Anterior cingulate cortex (tissue), 58 donors: ENCODE measurements around the gene TGFBI.
A peak's percentile ranks its signal among the peaks of the same experiment; 100 is the strongest.

ENCODE experiments used
- DNase-seq, 58 donors: peaks; one replicate each; lab custom pipeline; 2025; lab: John Stamatoyannopoulos, UW

The TGFBI gene

GRCh38 chr5:136060963-136061362 is 32.2 kb downstream of the TGFBI start:
- DNase-seq: no peak

DNA sequence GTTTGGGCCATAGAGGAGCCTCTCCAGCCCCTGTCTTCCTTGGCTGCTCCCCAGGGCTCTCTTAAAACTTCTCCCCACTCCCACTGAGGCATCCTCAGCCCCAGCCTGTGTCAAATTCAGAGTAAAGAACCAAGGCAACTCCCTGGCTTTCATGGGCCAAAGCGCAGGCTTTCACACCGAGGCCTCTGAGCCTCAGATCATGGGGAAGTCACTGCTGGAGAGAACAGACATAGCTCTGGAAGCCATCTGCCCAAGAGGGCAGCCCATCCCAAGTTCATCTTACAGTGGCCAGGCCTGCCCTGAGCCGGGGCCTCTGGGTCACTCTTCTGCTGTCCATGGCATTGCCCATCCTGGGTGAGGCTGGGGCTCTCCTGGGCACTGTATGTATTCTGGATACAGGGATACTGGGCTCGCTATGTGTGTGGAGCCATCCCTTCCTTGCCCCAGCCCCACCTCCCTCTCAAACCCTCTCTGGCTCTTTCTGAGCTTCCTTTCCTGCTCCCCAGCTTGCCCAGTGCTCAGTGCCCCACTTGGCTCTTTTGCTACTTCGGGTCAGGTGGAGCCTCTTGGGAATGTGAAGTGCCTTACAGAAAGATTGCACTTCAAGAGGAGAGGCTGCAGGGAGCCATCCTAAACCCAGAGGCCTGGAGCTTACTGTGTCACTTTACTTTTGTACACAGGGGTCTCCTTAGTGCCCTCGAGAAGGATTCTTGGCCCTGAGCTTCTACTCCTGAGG is 33.0 kb downstream of the TGFBI start:
- no peak for DNase-seq

DNA sequence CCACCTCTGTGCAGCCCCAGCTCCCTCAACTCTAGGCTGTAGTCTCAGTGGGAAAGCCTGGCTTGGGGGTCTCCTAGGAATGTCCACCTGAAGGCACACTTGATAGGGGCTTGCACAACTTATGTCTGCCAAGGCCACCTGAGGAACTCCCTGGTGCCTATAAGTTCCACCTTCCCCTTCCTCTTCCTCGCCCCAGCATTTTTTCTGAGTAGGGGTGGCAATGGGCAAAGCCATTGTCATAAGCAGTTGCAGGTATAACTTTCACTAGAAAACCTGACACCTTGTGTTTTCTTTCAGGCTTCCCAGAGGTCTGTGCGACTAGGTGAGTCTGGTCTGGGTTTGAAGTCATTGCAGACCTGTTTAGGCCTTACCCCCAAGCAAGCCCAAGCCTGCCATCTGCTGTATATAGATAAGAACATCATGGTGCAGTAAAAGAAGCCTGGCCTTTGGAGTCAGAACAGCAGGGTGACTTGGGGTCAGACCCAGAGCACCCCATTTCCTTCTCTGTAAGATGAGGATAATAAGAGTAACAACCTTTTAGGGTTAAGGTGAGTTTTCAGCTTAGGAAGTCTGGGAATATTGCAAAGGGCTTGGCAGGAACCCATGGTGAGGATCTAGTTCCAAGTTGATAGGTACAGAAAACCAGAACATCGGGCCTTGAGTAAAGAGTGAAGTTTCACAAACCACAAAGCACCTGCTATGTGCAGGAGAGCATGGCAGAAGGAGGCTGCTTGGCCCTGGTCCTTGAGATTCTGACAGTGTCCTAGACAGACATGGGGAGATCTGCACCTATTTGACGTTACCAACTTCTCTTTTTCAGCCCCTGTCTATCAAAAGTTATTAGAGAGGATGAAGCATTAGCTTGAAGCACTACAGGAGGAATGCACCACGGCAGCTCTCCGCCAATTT is 33.8 kb downstream of the TGFBI start:
- DNase-seq: no peak

- DNase-seq: no peak
Measured at GRCh38 chr5:136063778-136064465, 35.1 kb downstream of the TGFBI start.

DNA sequence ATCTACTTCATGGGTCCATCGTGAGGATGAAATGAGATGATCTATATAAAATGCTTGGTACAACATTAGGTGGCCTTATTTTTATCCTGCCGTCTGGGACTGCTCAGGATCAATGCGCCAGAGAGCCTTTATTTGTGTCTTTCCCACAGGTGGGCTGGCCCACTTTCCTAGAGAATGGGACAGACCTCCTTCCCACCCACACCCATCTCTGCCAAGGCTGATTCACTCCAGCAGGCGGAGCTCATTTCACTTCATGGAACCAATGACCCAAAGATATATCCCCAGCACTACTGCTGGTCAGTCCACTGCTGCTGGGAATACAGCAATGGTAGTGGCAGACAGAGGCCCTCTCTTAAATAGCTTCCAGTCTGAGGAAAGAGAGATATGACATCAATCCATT is 35.7 kb downstream of the TGFBI start:
- DNase-seq: no peak

DNA sequence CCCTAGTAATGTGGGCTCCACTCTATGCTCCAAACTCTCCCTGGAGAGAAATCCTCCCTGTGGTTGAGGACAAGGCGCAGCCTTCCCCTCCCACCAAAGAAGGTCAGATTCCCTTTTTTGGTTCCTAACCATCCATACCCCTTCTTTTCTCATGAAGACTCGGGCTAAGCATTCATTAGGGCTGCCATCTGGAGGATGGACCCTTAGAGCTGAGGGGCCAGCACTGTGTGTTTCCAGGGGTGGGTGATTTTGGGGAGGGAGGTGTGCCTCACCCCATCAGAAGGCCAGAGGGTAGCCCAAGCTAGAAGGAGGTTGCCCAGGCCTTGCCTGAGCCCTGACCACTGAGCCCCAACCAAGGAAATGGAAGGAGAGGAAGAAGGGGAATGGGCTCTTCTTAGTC is 36.8 kb downstream of the TGFBI start:
- DNase-seq: no peak

GRCh38 chr5:136066661-136067271 is 38.0 kb downstream of the TGFBI start:
- no peak for DNase-seq

GRCh38 chr5:136067422-136067821 is 38.6 kb downstream of the TGFBI start:
- no peak for DNase-seq

GRCh38 chr5:136070486-136071285 is 41.9 kb downstream of the TGFBI start:
- DNase-seq: no peak

DNA sequence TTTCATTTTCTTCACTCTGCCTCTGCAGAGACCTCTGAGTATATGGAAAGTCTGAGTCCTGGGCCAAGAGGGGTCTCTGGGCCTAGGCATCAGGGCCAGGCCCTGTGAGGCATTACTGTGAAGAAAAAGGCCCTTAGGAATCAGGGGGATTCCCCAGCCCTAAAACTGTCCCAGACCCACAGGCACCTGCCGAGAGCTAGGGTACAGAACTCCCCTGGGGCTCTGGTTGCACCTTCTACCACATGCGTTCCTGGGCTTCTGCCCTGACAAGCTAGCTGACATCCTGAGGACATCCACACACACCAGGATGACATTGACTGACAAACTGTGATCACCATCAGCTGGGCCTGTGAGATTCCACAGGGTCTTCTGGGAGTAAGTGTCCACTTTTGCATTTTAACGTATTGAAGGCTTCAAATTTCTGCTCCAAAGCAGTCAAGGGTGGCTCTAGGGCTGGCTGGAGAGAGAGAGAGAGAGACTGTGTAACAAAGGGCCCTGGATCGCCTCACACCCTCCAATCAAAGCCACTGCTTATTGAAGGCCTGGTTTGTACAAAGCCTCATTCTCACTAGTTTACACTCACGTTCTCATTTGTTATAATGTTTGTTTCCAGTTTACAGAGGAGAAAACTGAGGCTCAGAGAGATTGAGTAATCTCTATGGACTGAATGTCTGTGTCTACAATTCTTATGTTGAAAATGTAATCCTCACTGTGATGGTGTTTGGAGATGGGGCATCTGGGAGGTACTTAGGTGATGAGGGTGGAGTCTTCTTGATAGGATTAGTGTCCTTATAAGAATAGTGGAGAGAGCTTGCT is 45.1 kb downstream of the TGFBI start:
- DNase-seq: no peak

- no peak for DNase-seq
Measured at GRCh38 chr5:136075466-136075891, 46.7 kb downstream of the TGFBI start.

- DNase-seq: no peak
Measured at GRCh38 chr5:136076067-136076466, 47.3 kb downstream of the TGFBI start.

GRCh38 chr5:136076881-136077445 is 48.2 kb downstream of the TGFBI start:
- DNase-seq: no peak

- DNase-seq: no peak
Measured at GRCh38 chr5:136079195-136079985, 50.6 kb downstream of the TGFBI start.

DNA sequence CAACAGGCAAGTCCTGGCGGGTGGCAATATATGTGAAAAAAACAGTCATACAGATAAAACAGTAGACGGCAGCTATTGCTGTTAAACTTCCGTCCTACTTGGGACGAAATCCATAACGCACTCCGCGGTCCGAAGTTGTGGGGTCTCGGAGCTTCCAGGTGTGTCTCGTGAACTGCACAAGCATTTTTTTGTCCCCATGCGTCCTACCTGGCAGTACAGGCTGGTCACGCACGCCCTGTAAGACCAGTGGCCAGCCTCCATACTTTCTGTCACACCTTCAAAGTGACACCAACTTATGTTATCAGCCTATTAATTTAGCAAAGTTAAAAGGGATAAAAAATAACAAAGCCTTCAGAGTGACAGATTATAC is 51.3 kb downstream of the TGFBI start:
- no peak for DNase-seq

GRCh38 chr5:136080483-136081216 is 51.9 kb downstream of the TGFBI start:
- DNase-seq: peak in 36 of 58 donors; percentile 2 to 51 (median 18)

DNA sequence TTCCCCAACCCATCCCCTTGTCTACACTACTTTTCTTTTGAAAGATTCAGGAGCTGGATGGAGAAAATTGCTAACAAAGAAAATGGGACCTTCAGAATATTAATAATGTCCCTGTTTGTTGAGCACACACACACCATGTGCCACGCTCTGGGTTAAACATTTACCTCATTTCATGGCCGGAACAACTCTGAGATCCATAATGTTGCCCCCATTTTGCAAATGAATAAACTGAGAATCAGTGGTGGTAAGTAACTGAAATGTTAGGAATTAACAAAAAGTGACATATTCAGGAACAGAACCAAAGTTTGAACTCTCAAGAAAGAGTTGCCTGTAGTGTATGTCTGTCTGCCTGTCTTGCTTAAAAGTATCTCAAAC is 52.4 kb downstream of the TGFBI start:
- no peak for DNase-seq
